K562 (cell line): ENCODE measurements around the gene BCAR1. TPM values are rescaled to one million over a fixed set of nuclear protein-coding genes. Genes with fewer than 3 reads are reported as not detected.
A peak's percentile ranks its signal among the peaks of the same experiment; 100 is the strongest.

Source experiments
- ATAC-seq: fragments of 200-7000 bp; cut with Tn5 transposase; 3 replicates; pipeline ENCODE4 v1.9.1; 2020; ENCODE audit warnings: moderate library complexity
- BruUV-seq: library from RNA; stranded (reverse); fragments of 400-500 nt; replicated peaks from 2 replicates; lab custom pipeline; 2021; lab: Mats Ljungman, UMichigan
- CTCF ChIA-PET: fragments of 300-600 bp; formaldehyde crosslinking; extraction: SDS; loops from one replicate; lab custom pipeline; 2021; ENCODE audit warnings: low intra/inter-chr PET ratio; lab: Yijun Ruan, JAX
- POLR2A ChIA-PET: fragments of 300-600, 350-650 bp; sonication (Branson Sonifier 250); formaldehyde crosslinking; extraction: SDS; loops from one replicate; lab custom pipeline; 2021; ENCODE audit warnings: antibody characterized with exemption, inconsistent platforms; lab: Yijun Ruan, JAX
- DNase-seq, 4 experiments: peaks; one replicate each; pipeline versions ENCODE4 v3.0.0 to v3.0.0-alpha.2; 2011 to 2018; ENCODE audit warnings: low spot score in 3 of 4, mixed read lengths in 3 of 4; ENCODE audit errors: extremely low read depth in 1 of 4
- FAIRE-seq: peaks from 2 replicates; lab custom pipeline; 2011; peaks lifted over from hg19 to GRCh38; lab: Jason Lieb, UNC
- H2AFZ ChIP-seq: 2 replicates; pipeline ENCODE4 v1.6.0; 2011; ENCODE audit warnings: low read depth, low read length, control low read depth, inconsistent platforms
- H3K27ac ChIP-seq: fragments of 200-600 bp; 3 replicates; pipeline ENCODE4 v1.8.0; 2011; ENCODE audit warnings: low read depth, mild to moderate bottlenecking, control low read depth, inconsistent platforms, low read length, moderate library complexity, mixed read lengths; ENCODE audit errors: extremely low read depth
- H3K27me3 ChIP-seq, 2 experiments: fragments of 300-600 bp in 1 of 2; 2 replicates in 1 of 2; 3 replicates in 1 of 2; pipeline versions ENCODE4 v1.6.0 to v1.8.0; 2011; ENCODE audit warnings: inconsistent platforms in 2 of 2, low read length in 2 of 2, mild to moderate bottlenecking in 1 of 2, mixed read lengths in 1 of 2, moderate library complexity in 1 of 2; ENCODE audit not compliant: control insufficient read depth in 2 of 2, insufficient read depth in 2 of 2
- H3K36me3 ChIP-seq: fragments of 300-600 bp; 3 replicates; pipeline ENCODE4 v1.8.0; 2011; ENCODE audit warnings: mild to moderate bottlenecking, low read length, inconsistent platforms; ENCODE audit not compliant: control insufficient read depth, insufficient read depth
- H3K4me1 ChIP-seq, 2 experiments: fragments of 200-600 bp in 1 of 2; replicated peaks in 1 of 2; 2 replicates in 1 of 2; 3 replicates in 1 of 2; pipeline versions ENCODE4 v1.5.1 to v1.8.0; 2011; ENCODE audit warnings: inconsistent platforms in 2 of 2, low read length in 2 of 2, mild to moderate bottlenecking in 1 of 2, mixed read lengths in 1 of 2, moderate library complexity in 1 of 2; ENCODE audit not compliant: control insufficient read depth in 2 of 2, insufficient read depth in 2 of 2
- H3K4me2 ChIP-seq: 2 replicates; pipeline ENCODE4 v1.6.1; 2011; ENCODE audit warnings: low read length, control low read depth, inconsistent platforms, mixed read lengths; ENCODE audit not compliant: insufficient read depth
- H3K4me3 ChIP-seq: fragments of 200-600 bp; sonication (generic), shearing (Covaris generic); 2 replicates; pipeline ENCODE4 v1.5.1; 2016; ENCODE audit warnings: control low read depth, inconsistent platforms
- H3K79me2 ChIP-seq: fragments of 200-600 bp; 3 replicates; pipeline ENCODE4 v1.8.0; 2011; ENCODE audit warnings: low read length, inconsistent platforms; ENCODE audit not compliant: control insufficient read depth, insufficient read depth
- H3K9ac ChIP-seq, 2 experiments: 2 replicates each; pipeline versions ENCODE4 v1.6.0 to v1.6.1; 2011; ENCODE audit warnings: low read depth in 2 of 2, low read length in 2 of 2, control low read depth in 1 of 2, inconsistent platforms in 1 of 2, mild to moderate bottlenecking in 1 of 2, mixed read lengths in 1 of 2; ENCODE audit not compliant: insufficient read depth in 1 of 2
- H3K9me1 ChIP-seq: one replicate; pipeline ENCODE4 v1.6.0; 2011; ENCODE audit warnings: inconsistent platforms, mild to moderate bottlenecking, low read length, moderate library complexity; ENCODE audit not compliant: control insufficient read depth, insufficient read depth
- H3K9me3 ChIP-seq: replicated peaks from 2 replicates; pipeline ENCODE4 v1.5.1; 2011; ENCODE audit warnings: low read depth, low read length, inconsistent platforms; ENCODE audit not compliant: control insufficient read depth, insufficient read depth
- H4K20me1 ChIP-seq: replicated peaks from 2 replicates; pipeline ENCODE4 v1.6.1; 2011; ENCODE audit warnings: low read length, inconsistent platforms, mixed read lengths; ENCODE audit not compliant: control insufficient read depth, insufficient read depth
- BCLAF1 ChIP-seq, 2 experiments: fragments of 450-650 bp in 1 of 2; IDR thresholded peaks; 2 replicates each; pipeline ENCODE4 v1.6.1; 2011 to 2017; ENCODE audit warnings: low read depth in 2 of 2, antibody characterized with exemption in 1 of 2, borderline replicate concordance in 1 of 2, low read length in 1 of 2, mild to moderate bottlenecking in 1 of 2, mixed read lengths in 1 of 2; ENCODE audit not compliant: control insufficient read depth in 1 of 2
- CTBP1 ChIP-seq: fragments of 450-650 bp; IDR thresholded peaks from 2 replicates; pipeline ENCODE4 v1.6.1; 2016; ENCODE audit warnings: borderline replicate concordance
- NRF1 ChIP-seq, 2 experiments: fragments of 450-650 bp; IDR thresholded peaks in 1 of 2; conservative IDR thresholded peaks in 1 of 2; 2 replicates each; pipeline ENCODE4 v1.6.1; 2014; ENCODE audit warnings: mild to moderate bottlenecking in 2 of 2
- RNF2 ChIP-seq: sonication (generic); IDR thresholded peaks from 2 replicates; pipeline ENCODE4 v1.6.1; 2016
- YY1 ChIP-seq, 3 experiments: IDR thresholded peaks; 2 replicates each; pipeline ENCODE4 v1.6.1; 2011; ENCODE audit warnings: low read length in 2 of 3, mild to moderate bottlenecking in 2 of 3, moderate library complexity in 2 of 3, borderline replicate concordance in 1 of 3, control low read depth in 1 of 3, low read depth in 1 of 3; ENCODE audit not compliant: insufficient read depth in 3 of 3, insufficient replicate concordance in 2 of 3, control insufficient read depth in 1 of 3, insufficient read length in 1 of 3; ENCODE audit errors: extremely low read depth in 1 of 3
- ZNF184 ChIP-seq: sonication (generic); formaldehyde crosslinking; IDR thresholded peaks from 2 replicates; pipeline ENCODE4 v1.5.0; 2020; ENCODE audit warnings: missing genetic modification reagents
- ZNF280A ChIP-seq: fragments of 450-650 bp; IDR thresholded peaks from 2 replicates; pipeline ENCODE4 v1.6.1; 2018; ENCODE audit warnings: mild to moderate bottlenecking, low read depth; ENCODE audit not compliant: partially characterized antibody
- WGBS: fragments of 100-300 bp; shearing (Covaris generic); methylation state at CpG from one replicate; pipeline ENCODE4 v1.1.6; 2016; ENCODE audit warnings: low coverage, mixed read lengths; ENCODE audit not compliant: insufficient coverage; ENCODE audit errors: missing lambda C conversion rate; 5-methylcytosine and 5-hydroxymethylcytosine counted together
- in situ Hi-C: fragments of 300-500 bp; cut with MboI; formaldehyde crosslinking; loops from 4 replicates; pipeline ENCODE4 v1.15.0; 2018; ENCODE audit warnings: inconsistent platforms, mixed read lengths
- intact Hi-C: fragments of 100-400 bp; cut with micrococcal nuclease; formaldehyde crosslinking; loops from 2 replicates; pipeline ENCODE4 v1.14.2; 2022
- polyA plus RNA-seq, 8 experiments: library from polyadenylated mRNA; depleted of rRNA in 4 of 8; stranded (reverse) in 5 of 8; unstranded in 3 of 8; fragments of >200 nt; fragmentation: Nextera tagmentation in 2 of 8; fragmentation: Illumina TruSeq in 1 of 8; extraction: Ambion mirVana in 2 of 8; extraction: Trizol in 1 of 8; gene quantifications; 2 replicates each; pipeline versions ENCODE4 v1.2.1 to v1.2.3, GENCODE V29; 2011 to 2014; ENCODE audit warnings: inconsistent platforms in 1 of 8, missing spikeins in 1 of 8
- total RNA-seq, 7 experiments: library from RNA; depleted of rRNA in 6 of 7; stranded (reverse); fragments of >200 nt in 6 of 7; fragmentation: Illumina TruSeq in 2 of 7; extraction: Trizol in 2 of 7; gene quantifications; 2 replicates each; pipeline versions ENCODE4 v1.2.1 to v1.2.3, GENCODE V29; 2011 to 2021; ENCODE audit warnings: low replicate concordance in 1 of 7

Gene BCAR1
- total and polyA plus RNA-seq, 9 of the 15 experiments (the other 6 are each of a cell fraction or from before 2014, with no cell fraction given): 0.10 to 26.3 (median 3.6) TPM

- Histone ChIP-seq H3K27me3 (peaks cover 39 to 46% of the 10 kb centered on the region in 2 experiments), H3K36me3 (no peaks in the 10 kb centered on the region), H3K4me1 (peaks cover 0 to 8% of the 10 kb centered on the region in 2 experiments; a peak in 3 of 5 replicates), H3K4me2 (peak overlapping the region; percentile 60), H3K9ac (peak overlapping the region in 1 of 2 experiments; percentile 59; a peak in 2 of 4 replicates), H2AFZ (peak overlapping the region; percentile 65), H3K79me2 (no peaks in the 10 kb centered on the region), H4K20me1 (no peaks in the 10 kb centered on the region), H3K9me1 (no peaks in the 10 kb centered on the region), H3K27ac (no peak overlapping the region), H3K9me3 (no peaks in the 10 kb centered on the region), H3K4me3 (no peak overlapping the region)
- ChIA-PET POLR2A (interaction anchor here (0.6 kb wide), 2 partner anchors 224 to 403 kb away, joined by 3 read pairs; no protein-coding TSS in a partner anchor), CTCF (interaction anchor here (2.0 kb wide), 1 partner anchor 266 kb away, joined by 6 read pairs; the partner anchor contains the start of gene TMEM170A)
- in situ Hi-C loops: no loop called here
- ATAC-seq (peak; percentile 30), FAIRE-seq (no peak), DNase-seq (peak in 1 of 4 experiments; percentile 20)
- BruUV-seq: no TSS peak
- whole genome bisulfite sequencing: 1% methylated on average over 18 of the region's 18 CpGs
- intact Hi-C loops: loop anchor here (2.0 to 5.0 kb wide), 2 partner anchors 34 to 267 kb away; partner anchors contain the start of gene TMEM170A
- no peak for TF ChIP-seq ZNF184 (CRISPR knock-in tag)
- no peak for TF ChIP-seq ZNF280A
- TF ChIP-seq BCLAF1 (IDR thresholded peaks at IDR 0.05; ENCODE audit: borderline replicate concordance in 1 of 2, control insufficient read depth in 1 of 2, low read depth in 2 of 2, low read length in 1 of 2): no peak
- 0 out of 2 replicates have a peak, but pooled peaks have one; percentile 18 for TF ChIP-seq RNF2
- no peak for TF ChIP-seq YY1 (IDR thresholded peaks at IDR 0.05; ENCODE audit: borderline replicate concordance in 1 of 3, control insufficient read depth in 1 of 3, extremely low read depth in 1 of 3, insufficient read depth in 3 of 3, insufficient read length in 1 of 3, insufficient replicate concordance in 2 of 3, low read depth in 1 of 3, low read length in 2 of 3)
- peak; percentile 55; the same call in 1 of the 2 replicates for TF ChIP-seq CTBP1
- TF ChIP-seq NRF1 (conservative IDR thresholded peaks at IDR 0.05 in 1 of 2, IDR thresholded peaks at IDR 0.05 in 1 of 2): peak; percentile 42 to 47; a peak in 2 of 4 replicates
Observed at GRCh38 chr16:75198135-75198600, 53.3 kb downstream of the BCAR1 start.
